GM15510 (cell line): ENCODE data around the gene CCNA2.

ENCODE experiments used
- POLR2A ChIP-seq: IDR thresholded peaks from 3 replicates; pipeline ENCODE4 v1.6.1; 2011; ENCODE audit warnings: borderline replicate concordance; ENCODE audit not compliant: insufficient read length; ENCODE audit errors: extremely low read depth

Gene CCNA2

GRCh38 chr4:121791481-121791880 lies 32.2 kb downstream of the CCNA2 start:
- TF ChIP-seq POLR2A = no peak

- no peak for TF ChIP-seq POLR2A
These were observed 32.7 kb downstream of the CCNA2 start for GRCh38 chr4:121790976-121791375.

- no peak for TF ChIP-seq POLR2A
These were observed 33.5 kb downstream of the CCNA2 start for GRCh38 chr4:121789960-121790829.

GRCh38 chr4:121789455-121789854 lies 34.2 kb downstream of the CCNA2 start:
- no peak for TF ChIP-seq POLR2A

- TF ChIP-seq POLR2A = no peak
These were observed 34.8 kb downstream of the CCNA2 start for GRCh38 chr4:121788896-121789295.

GRCh38 chr4:121786221-121786620 lies 37.5 kb downstream of the CCNA2 start:
- no peak for TF ChIP-seq POLR2A

- no peak for TF ChIP-seq POLR2A
These were observed 38.2 kb downstream of the CCNA2 start for GRCh38 chr4:121785479-121785878.

- TF ChIP-seq POLR2A = no peak
These were observed 38.7 kb downstream of the CCNA2 start for GRCh38 chr4:121784975-121785374.

- TF ChIP-seq POLR2A = no peak
These were observed 39.3 kb downstream of the CCNA2 start for GRCh38 chr4:121784401-121784800.

GRCh38 chr4:121783210-121783609 lies 40.5 kb downstream of the CCNA2 start:
- TF ChIP-seq POLR2A = no peak

- TF ChIP-seq POLR2A = no peak
These were observed 44.6 kb downstream of the CCNA2 start for GRCh38 chr4:121778991-121779628.

GRCh38 chr4:121777625-121778024 lies 46.1 kb downstream of the CCNA2 start:
- no peak for TF ChIP-seq POLR2A

- TF ChIP-seq POLR2A = no peak
These were observed 46.9 kb downstream of the CCNA2 start for GRCh38 chr4:121776610-121777401.

- TF ChIP-seq POLR2A = no peak
These were observed 49.8 kb downstream of the CCNA2 start for GRCh38 chr4:121773883-121774282.

GRCh38 chr4:121771869-121772268 lies 51.8 kb downstream of the CCNA2 start:
- TF ChIP-seq POLR2A = no peak
